GM12865 (cell line): ENCODE results near the gene JMJD1C.

Experiments used
- DNase-seq: peaks from one replicate; pipeline ENCODE4 v3.0.0; 2010; ENCODE audit warnings: low read depth
- H3K4me3 ChIP-seq: 2 replicates; pipeline ENCODE4 v1.5.1; 2011; ENCODE audit warnings: mild to moderate bottlenecking, low read depth, low read length, control low read depth
- TF ChIP-seq, protein P1 (sequence below): IDR thresholded peaks from 2 replicates; pipeline ENCODE4 v1.5.1; 2011; ENCODE audit warnings: low read length, control low read depth, low read depth, inconsistent platforms; ENCODE audit not compliant: insufficient read depth; ENCODE audit errors: missing control alignments

The JMJD1C gene

DNA sequence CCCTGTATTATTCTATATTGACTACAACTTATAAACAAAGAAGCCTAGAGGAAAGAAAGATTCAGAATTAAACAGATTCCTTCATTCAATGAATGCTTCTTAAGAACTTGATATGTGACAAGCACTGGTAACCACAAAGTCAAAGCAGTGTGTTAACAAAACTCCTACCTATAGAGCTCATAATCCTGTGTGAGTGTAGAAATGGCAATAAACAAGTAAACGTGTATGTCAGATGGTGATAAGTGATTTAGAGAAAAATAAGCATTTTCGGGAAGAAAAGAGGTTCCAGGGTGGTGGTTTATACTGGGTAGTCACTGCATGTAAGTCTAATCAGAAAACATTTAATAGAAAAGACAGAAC is 141.3 kb downstream of the JMJD1C start:
- no peak overlapping the region for H3K4me3 ChIP-seq
- TF ChIP-seq, protein P1, sequence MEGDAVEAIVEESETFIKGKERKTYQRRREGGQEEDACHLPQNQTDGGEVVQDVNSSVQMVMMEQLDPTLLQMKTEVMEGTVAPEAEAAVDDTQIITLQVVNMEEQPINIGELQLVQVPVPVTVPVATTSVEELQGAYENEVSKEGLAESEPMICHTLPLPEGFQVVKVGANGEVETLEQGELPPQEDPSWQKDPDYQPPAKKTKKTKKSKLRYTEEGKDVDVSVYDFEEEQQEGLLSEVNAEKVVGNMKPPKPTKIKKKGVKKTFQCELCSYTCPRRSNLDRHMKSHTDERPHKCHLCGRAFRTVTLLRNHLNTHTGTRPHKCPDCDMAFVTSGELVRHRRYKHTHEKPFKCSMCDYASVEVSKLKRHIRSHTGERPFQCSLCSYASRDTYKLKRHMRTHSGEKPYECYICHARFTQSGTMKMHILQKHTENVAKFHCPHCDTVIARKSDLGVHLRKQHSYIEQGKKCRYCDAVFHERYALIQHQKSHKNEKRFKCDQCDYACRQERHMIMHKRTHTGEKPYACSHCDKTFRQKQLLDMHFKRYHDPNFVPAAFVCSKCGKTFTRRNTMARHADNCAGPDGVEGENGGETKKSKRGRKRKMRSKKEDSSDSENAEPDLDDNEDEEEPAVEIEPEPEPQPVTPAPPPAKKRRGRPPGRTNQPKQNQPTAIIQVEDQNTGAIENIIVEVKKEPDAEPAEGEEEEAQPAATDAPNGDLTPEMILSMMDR: no peak
- no peak for DNase-seq

DNA sequence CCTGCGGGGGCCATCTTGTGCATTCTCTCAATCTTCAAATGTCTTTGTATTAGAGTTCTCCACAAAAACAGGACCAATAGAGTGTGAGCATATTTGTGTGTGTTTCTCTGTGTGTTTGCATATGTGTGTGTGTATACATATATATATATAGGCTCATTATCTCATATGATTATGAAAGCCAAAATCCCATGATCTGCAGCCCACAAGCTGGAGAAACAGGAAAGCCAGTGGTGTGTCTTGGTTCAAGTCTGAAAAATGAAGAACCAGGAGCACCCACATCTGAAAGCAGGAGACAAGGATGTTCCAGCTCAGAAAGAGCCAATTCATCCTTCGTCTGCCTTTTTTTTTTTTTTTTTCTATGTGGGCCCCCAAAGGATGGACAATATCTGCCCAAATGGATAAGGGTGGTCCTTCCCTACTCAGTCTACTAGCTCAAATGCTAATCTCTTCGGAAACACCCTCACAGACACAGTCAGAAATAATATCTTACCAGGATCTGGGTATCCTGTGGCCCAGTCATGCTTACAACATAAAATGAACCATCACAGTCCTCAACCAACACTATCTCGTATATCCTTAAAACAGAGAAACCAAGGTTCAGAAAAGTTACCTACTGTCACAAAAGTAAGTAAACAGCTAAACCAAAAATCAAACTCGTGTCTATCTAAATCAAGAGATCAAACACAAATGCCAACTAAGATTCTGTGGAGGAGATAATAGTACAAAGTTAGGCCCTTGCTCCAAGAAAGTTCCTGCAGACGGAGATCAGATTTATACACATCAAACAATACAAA is 141.9 kb downstream of the JMJD1C start:
- no peak overlapping the region for H3K4me3 ChIP-seq
- no peak for DNase-seq
- TF ChIP-seq, protein P1: no peak

DNA sequence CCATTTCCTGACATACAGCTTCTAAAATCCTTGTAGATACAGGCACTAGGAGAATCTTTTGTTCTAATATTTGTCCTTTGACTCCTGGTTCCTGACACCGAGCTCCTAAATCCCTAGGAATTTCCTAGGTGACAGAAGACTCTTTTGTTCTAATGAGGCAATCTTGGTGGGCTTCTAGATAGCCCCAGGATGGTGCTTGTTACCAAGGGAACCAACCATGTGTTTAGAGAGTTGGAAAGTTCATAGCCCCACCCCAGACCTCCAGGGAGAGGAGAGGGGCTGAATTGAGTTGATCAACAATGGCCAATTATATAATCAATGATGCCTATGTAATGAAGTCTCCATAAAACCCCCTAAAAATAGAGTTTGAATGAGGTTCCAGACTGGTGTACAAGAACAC is 145.1 kb downstream of the JMJD1C start:
- DNase-seq: no peak
- H3K4me3 ChIP-seq: no peak overlapping the region
- TF ChIP-seq, protein P1: no peak

DNA sequence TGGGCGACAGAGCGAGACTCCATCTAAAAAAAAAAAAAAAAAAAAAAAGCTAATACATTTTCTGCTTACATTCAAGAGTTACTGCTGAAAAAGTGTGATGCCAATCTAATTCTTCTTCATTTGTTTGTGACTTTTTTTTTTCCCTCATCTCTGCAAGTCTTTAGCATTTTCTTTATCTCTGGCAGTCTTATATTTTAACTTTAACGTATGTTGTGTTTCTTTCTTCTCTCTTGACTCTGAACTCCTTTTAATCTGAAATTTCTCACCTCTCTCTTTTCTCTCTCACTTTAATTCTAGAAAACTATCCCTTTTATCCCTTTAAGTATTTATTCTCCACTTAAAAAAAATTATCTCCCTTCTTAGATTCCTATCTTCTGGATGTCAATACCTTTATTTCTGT is 146.5 kb downstream of the JMJD1C start:
- TF ChIP-seq, protein P1: no peak
- H3K4me3 ChIP-seq: no peak overlapping the region
- no peak for DNase-seq

DNA sequence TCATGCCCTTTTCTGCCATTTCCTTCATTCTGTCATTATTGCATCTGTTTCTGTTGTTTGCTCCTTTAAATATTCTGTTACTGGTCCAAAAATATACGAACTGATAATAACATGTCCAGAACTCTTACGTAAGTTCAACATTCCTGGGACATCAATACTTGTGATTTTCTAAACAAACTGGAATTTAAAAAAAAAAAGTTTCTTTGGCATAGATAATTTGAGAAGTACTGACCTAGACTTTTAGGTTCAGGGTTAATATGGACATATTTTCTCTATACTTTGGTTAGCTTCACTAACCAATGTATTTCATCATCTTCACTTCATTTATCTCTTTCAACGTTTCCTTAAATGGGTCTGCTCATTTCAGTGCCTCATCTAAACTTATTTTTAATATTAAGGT is 147.3 kb downstream of the JMJD1C start:
- TF ChIP-seq, protein P1: no peak
- no peak overlapping the region for H3K4me3 ChIP-seq
- DNase-seq: no peak

DNA sequence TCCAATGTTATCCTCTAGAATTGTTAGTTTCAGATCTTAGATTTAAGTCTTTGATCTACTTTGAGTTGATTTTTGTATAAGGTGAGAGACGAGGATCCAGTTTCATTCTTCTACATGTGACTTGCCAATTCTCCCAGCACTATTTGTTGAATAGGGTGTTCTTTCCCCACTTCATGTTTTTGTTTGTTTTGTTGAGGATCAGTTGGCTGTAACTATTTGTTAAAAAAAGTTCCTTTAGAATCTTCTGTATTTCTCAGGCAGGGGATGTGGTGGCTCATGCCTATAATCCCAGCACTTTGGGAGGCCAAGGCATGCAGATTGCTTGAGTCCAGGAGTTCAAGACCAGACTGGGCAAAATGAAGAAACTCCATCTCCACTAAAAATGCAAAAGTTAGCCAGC is 151.8 kb downstream of the JMJD1C start:
- H3K4me3 ChIP-seq: no peak overlapping the region
- DNase-seq: no peak
- TF ChIP-seq, protein P1: no peak
